Lung (tissue), 12 donors: ENCODE data around the gene RGS3. TPM values are rescaled to one million over a fixed set of nuclear protein-coding genes. Genes with fewer than 3 reads are reported as not detected.

Experiments
- ATAC-seq: fragments of 200-7000 bp; cut with Tn5 transposase; one replicate; pipeline ENCODE4 v1.9.1; 2020; ENCODE audit warnings: moderate number of reproducible peaks; ENCODE audit not compliant: insufficient read depth, low FRiP score
- DNase-seq, 3 donors: peaks; one replicate each; pipeline ENCODE4 v3.0.0-alpha.2; 2013 to 2017
- H3K27ac ChIP-seq, 2 donors: one replicate each; pipeline ENCODE4 v1.5.1; 2013; ENCODE audit warnings: mild to moderate bottlenecking in 2 of 2, moderate library complexity in 2 of 2, control low read depth in 1 of 2, inconsistent platforms in 1 of 2, low read depth in 1 of 2, low read length in 1 of 2
- H3K27me3 ChIP-seq, 3 donors: one replicate each; pipeline ENCODE4 v1.5.1; 2013; ENCODE audit warnings: low read length in 2 of 3; ENCODE audit not compliant: control insufficient read depth in 3 of 3, insufficient read depth in 3 of 3
- H3K36me3 ChIP-seq, 4 donors: one replicate each; pipeline ENCODE4 v1.5.1; 2013; ENCODE audit warnings: low read length in 4 of 4, mild to moderate bottlenecking in 1 of 4, moderate library complexity in 1 of 4; ENCODE audit not compliant: control insufficient read depth in 4 of 4, insufficient read depth in 4 of 4
- H3K4me1 ChIP-seq, 5 donors: one replicate each; pipeline ENCODE4 v1.5.1; 2013; ENCODE audit warnings: low read length in 5 of 5, mild to moderate bottlenecking in 2 of 5, moderate library complexity in 1 of 5; ENCODE audit not compliant: control insufficient read depth in 5 of 5, insufficient read depth in 5 of 5
- H3K4me3 ChIP-seq: one replicate; pipeline ENCODE4 v1.5.1; 2013; ENCODE audit warnings: mild to moderate bottlenecking, control low read depth, moderate library complexity
- H3K9ac ChIP-seq, 2 donors: one replicate each; pipeline ENCODE4 v1.5.1; 2013; ENCODE audit warnings: low read length in 2 of 2, control low read depth in 1 of 2; ENCODE audit not compliant: insufficient read depth in 1 of 2
- H3K9me3 ChIP-seq, 4 donors: one replicate each; pipeline ENCODE4 v1.5.1; 2013; ENCODE audit warnings: low read length in 3 of 4, mild to moderate bottlenecking in 1 of 4, moderate library complexity in 1 of 4; ENCODE audit not compliant: control insufficient read depth in 4 of 4, insufficient read depth in 3 of 4
- CTCF ChIP-seq: IDR thresholded peaks from 2 replicates; pipeline ENCODE4 v1.5.1; 2012; ENCODE audit warnings: mild to moderate bottlenecking; ENCODE audit errors: control extremely low read depth, extremely low read depth
- WGBS, 2 donors: extraction: QIAGEN DNeasy Blood & Tissue Kit; methylation state at CpG; one replicate each; pipeline ENCODE4 v1.1.7; 2013; 5-methylcytosine and 5-hydroxymethylcytosine counted together
- polyA plus RNA-seq, 2 donors: library from polyadenylated mRNA; stranded (reverse); fragments of 200-250 nt; gene quantifications; one replicate each; pipeline ENCODE4 v1.2.1, GENCODE V29; 2013
- total RNA-seq, 2 donors: library from RNA; depleted of rRNA in 1 of 2; stranded (reverse); fragments of >200 nt in 1 of 2; gene quantifications; one replicate each; pipeline ENCODE4 v1.2.1, GENCODE V29; 2014 to 2021
- donor health status: control.
- donor health status: control.
- donor health status: Bipolar disorder and iron deficiency.
- donor health status: healthy.
- donor health status: DM: yes; HTN: yes; CAD: no.

The RGS3 gene
- total and polyA plus RNA-seq, 4 donors: 43.0 to 91.8 (median 73.9) TPM

DNA sequence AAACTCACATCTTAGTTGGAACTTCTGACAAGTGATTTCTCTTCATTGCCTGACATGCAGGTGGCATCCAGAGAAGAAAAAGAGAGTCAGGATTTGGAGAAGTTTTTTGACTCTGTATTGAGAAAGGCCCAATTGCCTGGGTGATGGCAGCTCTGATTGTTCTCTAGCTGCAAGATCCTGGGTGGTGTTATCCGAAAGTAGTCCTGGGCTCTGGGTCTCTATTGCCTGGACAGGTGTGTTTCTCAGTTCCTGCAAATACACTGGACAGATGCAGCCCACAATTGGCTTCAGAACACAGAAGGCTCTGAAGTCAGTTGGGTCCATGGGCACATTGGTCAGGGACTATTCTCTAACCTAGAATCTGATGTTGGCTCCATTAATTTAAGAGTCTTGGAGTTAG, 67.4 kb downstream of the RGS3 start:
- WGBS, 2 donors: 95 to 100% methylated on average over 1 of the region's 1 CpG
- peaks cover 0 to 13% (median 0%) of the 10 kb centered on the region in 4 donors for H3K36me3 ChIP-seq

GRCh38 chr9:113531919-113532808, 68.6 kb downstream of the RGS3 start:
- no peak for TF ChIP-seq CTCF
- 94 to 97% methylated on average over 7 of the region's 7 CpGs for WGBS, 2 donors
- no peak overlapping the region for H3K4me3 ChIP-seq

More for the DNA sequence above, 67.4 kb downstream of the RGS3 start:
- H3K27me3 ChIP-seq: no peaks in the 10 kb centered on the region
- H3K4me1 ChIP-seq: peaks cover 0 to 28% (median 13%) of the 10 kb centered on the region in 5 donors
- H3K4me3 ChIP-seq: no peak overlapping the region
- DNase-seq: no peak
- no peaks in the 10 kb centered on the region for H3K9me3 ChIP-seq
- H3K27ac ChIP-seq: no peak overlapping the region
- H3K9ac ChIP-seq: no peak overlapping the region
- TF ChIP-seq CTCF: no peak
- ATAC-seq: no peak

DNA sequence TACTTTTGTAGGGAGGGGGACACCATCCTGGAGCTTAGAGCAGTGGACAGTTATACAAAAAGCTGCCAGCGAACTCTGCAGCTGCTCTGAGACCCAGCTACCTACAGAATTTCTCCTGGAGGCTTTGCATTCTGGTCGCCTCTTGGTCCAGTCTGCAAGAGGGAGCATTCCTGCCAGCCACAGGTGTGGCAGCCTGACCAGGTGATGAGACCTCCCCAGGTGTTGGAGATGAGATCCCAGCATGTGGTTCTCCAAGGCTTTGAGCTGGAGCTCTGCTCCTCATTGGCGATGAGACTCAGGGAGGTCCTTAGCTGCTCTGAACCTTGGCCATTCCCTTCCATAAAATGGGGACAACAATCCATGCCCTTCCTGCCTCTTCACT, 69.3 kb downstream of the RGS3 start:
- DNase-seq (no peak), ATAC-seq (no peak)
- WGBS, 2 donors: 96 to 98% methylated on average over 3 of the region's 3 CpGs
- H3K9ac ChIP-seq: no peak overlapping the region
- TF ChIP-seq CTCF: no peak
- no peak overlapping the region for H3K4me3 ChIP-seq
- H3K27me3 ChIP-seq: no peaks in the 10 kb centered on the region
- H3K36me3 ChIP-seq: peaks cover 0 to 27% (median 0%) of the 10 kb centered on the region in 4 donors
- peaks cover 0 to 24% (median 5%) of the 10 kb centered on the region in 5 donors for H3K4me1 ChIP-seq
- no peak overlapping the region for H3K27ac ChIP-seq
- no peaks in the 10 kb centered on the region for H3K9me3 ChIP-seq

More at GRCh38 chr9:113531919-113532808, 68.6 kb downstream of the RGS3 start:
- peaks cover 0 to 24% (median 0%) of the 10 kb centered on the region in 4 donors for H3K36me3 ChIP-seq
- ATAC-seq (no peak), DNase-seq (no peak)
- no peak overlapping the region for H3K27ac ChIP-seq
- H3K4me1 ChIP-seq: peaks cover 0 to 28% (median 8%) of the 10 kb centered on the region in 5 donors
- no peak overlapping the region for H3K9ac ChIP-seq
- H3K9me3 ChIP-seq: no peaks in the 10 kb centered on the region
- H3K27me3 ChIP-seq: no peaks in the 10 kb centered on the region
